CD4-positive, alpha-beta T cell treated with Interleukin-6 at 100 ng/mL for 8 hours (primary cell): ENCODE data around the gene SHFL.

Experiments
- DNase-seq: peaks from one replicate; pipeline ENCODE4 v3.0.0-alpha.2; 2020; ENCODE audit warnings: mixed read lengths, low spot score

Gene SHFL

DNA sequence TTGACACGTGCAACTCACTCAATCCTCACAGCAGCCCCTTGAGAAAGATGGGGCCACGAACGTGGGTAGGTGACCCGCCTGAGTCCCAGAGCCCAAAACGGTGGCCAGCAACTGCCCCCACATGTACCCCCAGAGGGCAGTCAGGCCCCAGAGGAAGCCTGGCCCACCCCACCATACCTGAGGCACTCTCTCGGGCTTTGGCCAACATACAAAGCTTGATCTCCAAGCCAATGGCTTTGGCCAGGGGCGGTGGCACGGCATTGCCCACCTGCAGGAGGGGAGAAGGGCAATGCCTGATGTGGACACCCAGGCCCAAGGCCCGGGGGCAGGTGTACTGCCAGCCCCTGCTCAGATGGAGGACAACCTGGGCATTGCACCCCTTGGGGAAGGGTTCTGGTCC lies 47.9 kb downstream of the SHFL start:
- DNase-seq: no peak

DNA sequence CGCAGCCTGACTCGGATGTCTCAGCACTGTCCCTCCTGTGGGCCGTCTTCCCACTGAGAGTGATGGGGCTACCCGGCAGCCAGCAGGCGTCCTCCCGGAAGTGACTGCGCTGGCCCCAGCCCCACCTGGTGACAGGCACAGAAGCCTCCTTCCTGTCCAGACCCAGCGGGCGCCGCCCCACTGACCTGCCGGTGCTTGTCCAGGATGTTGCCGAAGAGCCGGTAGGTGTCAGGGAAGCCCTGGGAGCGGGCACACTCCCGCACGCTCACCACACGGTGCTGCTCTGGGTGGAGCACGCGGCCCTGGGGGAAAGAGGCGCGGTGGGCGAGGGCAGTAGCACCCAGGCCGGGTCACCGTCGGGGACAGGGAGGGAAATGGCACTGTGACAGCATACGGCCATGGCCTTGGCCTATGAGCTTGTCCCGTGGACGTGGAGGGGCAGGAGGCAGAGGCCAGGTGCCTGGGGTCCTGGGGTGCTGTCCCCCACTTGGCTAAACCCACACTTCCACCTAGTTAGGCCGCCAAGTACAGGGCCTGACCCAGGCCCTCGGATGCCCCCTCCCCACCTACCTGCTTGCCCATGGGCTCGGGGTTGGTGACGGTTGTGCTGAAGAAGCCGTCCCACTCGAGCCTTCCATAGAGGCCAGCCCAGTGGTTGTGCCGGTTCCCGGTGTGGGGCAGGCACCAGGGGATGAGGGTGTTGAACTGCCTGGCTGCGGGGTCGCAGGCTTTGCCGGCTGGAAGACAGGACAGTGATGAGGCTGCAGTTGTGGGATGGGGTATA lies 49.6 kb downstream of the SHFL start:
- DNase-seq: no peak

DNA sequence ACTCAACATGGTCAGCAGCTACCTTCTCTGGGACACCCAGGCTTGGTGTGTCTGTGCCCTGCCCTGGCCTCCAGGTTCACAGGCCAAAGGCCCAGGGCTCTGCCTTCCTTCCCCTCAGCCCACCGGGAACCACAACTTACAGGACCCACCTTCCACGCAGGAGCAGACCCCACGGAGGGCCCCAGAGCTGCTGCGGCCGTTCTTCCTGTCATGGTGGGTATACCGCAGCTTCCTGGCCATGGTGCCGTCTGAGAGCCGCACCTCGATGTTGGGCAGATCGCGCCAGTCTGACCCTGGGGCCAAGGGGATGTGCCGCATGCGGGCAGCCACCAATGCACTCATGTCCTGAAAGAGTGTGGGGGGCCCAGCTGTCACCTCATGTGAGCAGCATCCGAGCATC lies 50.8 kb downstream of the SHFL start:
- no peak for DNase-seq

DNA sequence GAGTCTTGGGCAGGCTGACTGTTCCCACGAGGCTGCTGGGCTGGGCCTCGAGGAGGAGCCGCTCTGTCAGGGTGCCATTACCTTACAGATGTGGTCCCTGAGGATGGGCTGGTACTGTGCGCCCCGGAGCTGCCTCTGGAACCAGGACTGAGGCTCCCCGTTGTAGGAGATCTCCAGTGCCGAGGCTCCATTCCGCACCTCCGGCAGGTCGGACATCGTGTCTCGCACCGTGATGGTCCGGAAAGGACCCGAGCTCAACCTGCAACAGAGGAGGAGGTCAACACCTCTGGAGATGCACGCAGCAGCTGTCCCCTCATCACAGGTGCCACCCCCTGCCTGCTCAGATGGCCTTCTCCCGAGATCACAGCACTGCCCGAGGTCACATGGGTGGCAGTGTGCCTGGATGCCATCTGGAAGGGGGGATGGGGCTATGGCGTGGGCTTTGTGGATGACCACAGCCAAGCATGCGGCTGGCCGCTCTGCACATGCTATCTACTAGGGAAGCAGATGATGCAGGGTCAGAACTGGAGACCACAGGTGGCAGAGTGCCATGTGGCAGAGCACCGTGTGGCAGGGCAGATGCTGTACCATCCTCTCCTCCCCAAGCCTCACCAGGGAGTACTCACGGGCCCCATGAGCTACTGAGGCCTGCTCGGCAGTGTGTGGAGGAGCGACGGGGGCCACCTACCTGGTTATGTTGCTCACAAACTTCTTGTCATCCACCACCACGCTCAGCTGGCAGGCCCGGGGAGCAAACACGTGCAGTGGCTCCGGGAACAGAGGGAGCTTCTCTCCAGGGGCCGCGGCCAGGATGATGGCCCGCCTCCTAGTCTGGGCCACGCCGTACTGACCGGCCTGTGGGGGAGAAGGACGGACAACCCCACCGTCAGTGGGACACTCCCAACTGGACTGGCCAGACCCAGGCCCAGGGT lies 51.9 kb downstream of the SHFL start:
- DNase-seq: no peak

DNA sequence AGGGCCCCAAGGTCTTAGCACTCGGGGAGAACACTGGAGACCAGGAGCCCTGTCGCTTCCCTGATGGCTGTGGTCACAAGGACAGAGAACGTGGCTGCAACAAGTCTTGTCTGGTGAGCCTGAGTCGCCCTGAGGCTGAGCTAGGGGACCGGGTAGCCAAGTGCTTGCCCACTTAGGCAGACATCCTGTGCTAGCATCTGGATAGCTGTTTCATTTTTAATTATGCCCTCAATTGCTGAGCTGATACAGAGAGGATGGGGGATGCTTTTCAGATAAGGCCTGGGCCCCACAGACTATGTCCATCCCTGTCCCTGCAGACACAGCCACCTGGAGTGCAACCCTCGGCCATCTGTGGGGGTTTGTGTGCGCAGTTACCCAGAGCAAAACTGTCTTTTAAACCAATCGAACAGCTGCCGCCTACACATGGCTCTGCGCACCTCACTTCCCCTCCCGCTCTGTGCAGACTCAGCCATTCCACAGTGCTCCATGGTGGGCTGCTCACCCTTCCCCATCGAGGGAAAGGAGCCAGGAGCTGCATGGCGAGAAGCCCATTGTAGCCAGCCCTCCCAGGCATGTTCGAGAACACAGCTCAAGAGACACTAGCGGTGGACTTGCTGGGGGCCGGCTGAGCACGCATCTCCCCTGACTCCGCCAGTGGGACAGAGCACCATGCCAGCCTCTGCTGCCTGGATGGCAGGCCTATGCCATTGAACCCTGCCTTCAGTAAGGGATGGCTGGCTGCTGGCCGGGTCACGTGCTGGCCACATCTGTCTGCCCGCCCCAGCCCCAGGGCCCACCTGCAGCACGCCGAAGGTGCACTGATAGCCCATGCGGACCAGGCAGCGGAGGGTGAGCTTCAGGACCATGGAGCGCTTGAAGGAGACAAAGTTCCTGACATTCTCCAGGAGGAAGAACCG lies 53.0 kb downstream of the SHFL start:
- DNase-seq: no peak

DNA sequence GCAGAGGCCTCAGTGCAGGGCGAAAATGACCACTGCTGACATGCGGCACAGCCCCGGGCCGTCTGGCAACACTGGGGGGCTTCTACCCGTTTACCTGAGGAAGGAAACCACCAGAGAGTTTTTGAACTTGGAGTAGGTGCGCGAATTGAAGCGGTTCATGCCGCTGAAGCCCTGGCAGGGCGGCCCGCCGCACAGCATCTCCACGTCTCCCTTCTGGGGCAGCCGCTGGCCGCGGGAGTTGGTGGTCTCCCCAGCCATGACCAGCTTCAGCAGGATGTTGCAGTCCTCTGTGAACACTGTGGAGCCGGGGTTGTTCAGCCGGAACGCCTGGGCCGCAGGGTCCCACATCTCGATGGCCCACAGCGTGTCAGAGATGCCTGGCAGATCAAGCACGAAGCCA lies 53.8 kb downstream of the SHFL start:
- DNase-seq: no peak

DNA sequence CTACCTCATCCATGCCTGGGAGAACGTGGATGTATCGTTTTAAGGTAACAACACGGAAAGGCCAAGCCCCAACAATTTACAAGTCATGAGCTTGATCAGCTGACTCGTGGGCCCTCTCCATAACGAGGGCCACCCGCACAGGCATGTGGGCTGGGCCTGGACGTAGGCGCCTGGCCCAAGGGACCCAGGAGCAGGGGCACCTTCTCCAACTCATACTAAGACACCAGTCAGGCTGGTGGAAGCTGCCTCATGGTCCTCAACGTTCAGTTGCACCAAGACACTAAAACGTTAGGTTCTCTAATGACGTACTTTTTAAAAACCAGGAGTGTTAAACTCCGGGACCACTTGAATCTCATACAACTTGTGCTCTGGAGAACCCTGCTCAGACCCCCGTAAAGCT lies 55.4 kb downstream of the SHFL start:
- no peak for DNase-seq

DNA sequence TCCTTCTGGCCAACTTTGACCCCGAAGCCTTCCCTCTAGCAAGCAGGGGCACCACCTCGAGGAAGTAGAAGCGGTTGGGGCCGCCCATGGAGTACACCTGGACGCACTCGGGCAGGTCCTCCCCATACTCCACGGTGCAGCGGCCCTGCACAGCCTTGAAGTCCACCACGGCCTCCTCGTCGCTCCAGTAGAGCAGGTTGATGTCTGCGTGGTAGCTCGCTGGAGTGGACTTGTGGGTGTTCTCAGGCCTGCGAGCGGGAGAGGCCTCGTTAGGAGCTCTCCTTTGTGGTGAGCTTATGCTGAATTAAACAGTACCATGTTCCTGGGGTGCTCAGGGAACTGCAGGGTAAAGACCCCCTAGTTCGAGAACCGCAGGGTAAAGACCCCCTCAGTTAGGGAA lies 55.9 kb downstream of the SHFL start:
- no peak for DNase-seq
